Measurements from ENCODE around the gene FOXN4. TPM values are rescaled to one million over a fixed set of nuclear protein-coding genes. Genes with fewer than 3 reads are reported as not detected.
A peak's percentile ranks its signal among the peaks of the same experiment; 100 is the strongest.

FOXN4 gene
- total RNA-seq, 4 donors from 2014 or later: not detected

- ATAC-seq: no peak
- H3K27me3 ChIP-seq: no peaks in the 10 kb centered on the region
- H3K27ac ChIP-seq: no peak overlapping the region
- 95% methylated on average over 4 of the region's 4 CpGs; no CpG with 5 or more reads in 1 of the 2 donors for WGBS, 2 donors (ENCODE audit: low coverage in 1 of 2)
- TF ChIP-seq EP300 (IDR thresholded peaks at IDR 0.05) (no peak), CTCF (IDR thresholded peaks at IDR 0.05) (no peak), POLR2AphosphoS5 (IDR thresholded peaks at IDR 0.05) (no peak), POLR2A (IDR thresholded peaks at IDR 0.05) (no peak)
- H3K9me3 ChIP-seq: no peaks in the 10 kb centered on the region
- no peak overlapping the region for H3K4me3 ChIP-seq
- peaks cover 0 to 11% (median 0%) of the 10 kb centered on the region in 3 donors for H3K4me1 ChIP-seq
- H3K36me3 ChIP-seq: peaks cover 0 to 53% of the 10 kb centered on the region in 2 donors
Observed at GRCh38 chr12:109268896-109269295, 40.2 kb downstream of the FOXN4 start.

GRCh38 chr12:109267361-109267760 lies 41.7 kb downstream of the FOXN4 start:
- H3K36me3 ChIP-seq: peaks cover 0 to 68% of the 10 kb centered on the region in 2 donors
- peaks cover 0 to 11% (median 0%) of the 10 kb centered on the region in 3 donors for H3K4me1 ChIP-seq
- no peak for TF ChIP-seq POLR2AphosphoS5 (IDR thresholded peaks at IDR 0.05)
- 60 to 80% methylated on average over 1 to 2 of the region's 14 CpGs for WGBS, 2 donors (ENCODE audit: low coverage in 1 of 2)
- no peak overlapping the region for H3K4me3 ChIP-seq
- no peak for ATAC-seq
- peaks cover 0 to 6% (median 0%) of the 10 kb centered on the region in 3 donors for H3K9me3 ChIP-seq
- no peaks in the 10 kb centered on the region for H3K27me3 ChIP-seq
- H3K27ac ChIP-seq: no peak overlapping the region

GRCh38 chr12:109266106-109266879 lies 42.8 kb downstream of the FOXN4 start:
- peaks cover 0 to 6% (median 0%) of the 10 kb centered on the region in 3 donors for H3K9me3 ChIP-seq
- H3K4me1 ChIP-seq: peaks cover 0 to 11% (median 0%) of the 10 kb centered on the region in 3 donors
- 64 to 73% methylated on average over 4 to 7 of the region's 16 CpGs for WGBS, 2 donors (ENCODE audit: low coverage in 1 of 2)
- H3K36me3 ChIP-seq: peaks cover 0 to 79% of the 10 kb centered on the region in 2 donors
- no peak for ATAC-seq
- no peaks in the 10 kb centered on the region for H3K27me3 ChIP-seq
- no peak for TF ChIP-seq CTCF (IDR thresholded peaks at IDR 0.05)
- no peak for TF ChIP-seq POLR2A (IDR thresholded peaks at IDR 0.05)
- no peak for TF ChIP-seq POLR2AphosphoS5 (IDR thresholded peaks at IDR 0.05)
- no peak for TF ChIP-seq EP300 (IDR thresholded peaks at IDR 0.05)
- no peak overlapping the region for H3K4me3 ChIP-seq
- peak overlapping the region in 2 of 4 donors; percentile 11 to 71 for H3K27ac ChIP-seq

GRCh38 chr12:109264943-109265650 lies 44.0 kb downstream of the FOXN4 start:
- Histone ChIP-seq H3K27ac (peak overlapping the region in 3 of 4 donors; percentile 61 to 71 (median 66)), H3K4me3 (no peak overlapping the region), H3K9me3 (peaks cover 0 to 6% (median 0%) of the 10 kb centered on the region in 3 donors), H3K4me1 (peaks cover 0 to 11% (median 0%) of the 10 kb centered on the region in 3 donors), H3K36me3 (peaks cover 0 to 91% of the 10 kb centered on the region in 2 donors), H3K27me3 (no peaks in the 10 kb centered on the region)
- TF ChIP-seq POLR2AphosphoS5 (IDR thresholded peaks at IDR 0.05) (no peak), POLR2A (IDR thresholded peaks at IDR 0.05) (no peak), EP300 (IDR thresholded peaks at IDR 0.05) (no peak), CTCF (IDR thresholded peaks at IDR 0.05) (no peak)
- 96 to 100% methylated on average over 1 to 5 of the region's 27 CpGs for WGBS, 2 donors (ENCODE audit: low coverage in 1 of 2)
- peak; percentile 20 for ATAC-seq

- Histone ChIP-seq H3K36me3 (peaks cover 0 to 99% of the 10 kb centered on the region in 2 donors), H3K27ac (peak overlapping the region in 3 of 4 donors; percentile 61 to 71 (median 66)), H3K4me3 (no peak overlapping the region), H3K9me3 (peaks cover 0 to 6% (median 0%) of the 10 kb centered on the region in 3 donors), H3K27me3 (no peaks in the 10 kb centered on the region), H3K4me1 (peaks cover 0 to 11% (median 0%) of the 10 kb centered on the region in 3 donors)
- 43 to 66% methylated on average over 4 to 5 of the region's 23 CpGs for WGBS, 2 donors (ENCODE audit: low coverage in 1 of 2)
- peak; percentile 78 for ATAC-seq
- TF ChIP-seq EP300 (IDR thresholded peaks at IDR 0.05) (no peak), CTCF (IDR thresholded peaks at IDR 0.05) (peak in 3 of 4 experiments; percentile 79 to 92 (median 91))
Observed at GRCh38 chr12:109264095-109264942, 44.8 kb downstream of the FOXN4 start.
